PC-9 (cell line): Measurements from ENCODE around the gene VGLL4.

Experiments used
- CTCF ChIP-seq: fragments of 200-600 bp; sonication (generic); conservative IDR thresholded peaks from 2 replicates; pipeline ENCODE4 v1.6.1; 2017; ENCODE audit warnings: mixed run types, antibody characterized with exemption, mild to moderate bottlenecking, moderate library complexity
- EZH2 ChIP-seq: fragments of 200-600 bp; sonication (generic); IDR thresholded peaks from 2 replicates; pipeline ENCODE4 v1.8.0; 2017; ENCODE audit warnings: antibody characterized with exemption, low read depth

DNA sequence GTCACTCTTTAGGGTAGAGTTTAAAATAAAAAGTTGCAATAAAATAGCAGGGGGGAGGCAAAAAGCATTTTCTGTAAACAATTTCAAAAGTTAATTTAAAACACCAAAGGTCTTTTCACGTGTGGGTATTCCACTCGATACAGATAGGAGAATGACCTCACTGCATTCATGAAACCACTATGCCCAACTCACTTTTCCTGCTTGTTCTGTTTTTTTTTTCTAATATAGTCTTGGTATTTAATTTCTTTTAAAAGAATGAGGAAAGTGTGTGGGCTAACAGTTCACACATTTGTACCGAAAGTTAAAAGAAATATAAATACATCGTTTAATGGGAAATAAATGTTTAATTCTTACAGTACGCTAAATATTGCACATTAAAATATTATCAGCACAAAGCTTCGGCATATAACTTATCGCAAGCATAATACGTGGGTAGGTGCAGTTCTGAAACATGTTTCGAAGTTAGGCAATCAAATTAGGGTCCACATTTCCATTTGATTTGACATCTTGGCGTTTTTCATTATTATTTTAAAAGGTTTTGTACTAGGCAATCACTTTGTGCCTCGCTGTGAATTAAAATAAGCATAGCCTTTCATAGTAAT is 41.4 kb downstream of the VGLL4 start:
- TF ChIP-seq EZH2 (no peak), CTCF (no peak)
